ENCODE data around the gene CCDC124. TPM values are rescaled to one million over a fixed set of nuclear protein-coding genes. Genes with fewer than 3 reads are reported as not detected.

Gene CCDC124
- total and polyA plus RNA-seq, 10 of the 15 experiments (the other 5 are each of a cell fraction or from before 2014, with no cell fraction given) = 3.7 to 184 (median 51.8) TPM

DNA sequence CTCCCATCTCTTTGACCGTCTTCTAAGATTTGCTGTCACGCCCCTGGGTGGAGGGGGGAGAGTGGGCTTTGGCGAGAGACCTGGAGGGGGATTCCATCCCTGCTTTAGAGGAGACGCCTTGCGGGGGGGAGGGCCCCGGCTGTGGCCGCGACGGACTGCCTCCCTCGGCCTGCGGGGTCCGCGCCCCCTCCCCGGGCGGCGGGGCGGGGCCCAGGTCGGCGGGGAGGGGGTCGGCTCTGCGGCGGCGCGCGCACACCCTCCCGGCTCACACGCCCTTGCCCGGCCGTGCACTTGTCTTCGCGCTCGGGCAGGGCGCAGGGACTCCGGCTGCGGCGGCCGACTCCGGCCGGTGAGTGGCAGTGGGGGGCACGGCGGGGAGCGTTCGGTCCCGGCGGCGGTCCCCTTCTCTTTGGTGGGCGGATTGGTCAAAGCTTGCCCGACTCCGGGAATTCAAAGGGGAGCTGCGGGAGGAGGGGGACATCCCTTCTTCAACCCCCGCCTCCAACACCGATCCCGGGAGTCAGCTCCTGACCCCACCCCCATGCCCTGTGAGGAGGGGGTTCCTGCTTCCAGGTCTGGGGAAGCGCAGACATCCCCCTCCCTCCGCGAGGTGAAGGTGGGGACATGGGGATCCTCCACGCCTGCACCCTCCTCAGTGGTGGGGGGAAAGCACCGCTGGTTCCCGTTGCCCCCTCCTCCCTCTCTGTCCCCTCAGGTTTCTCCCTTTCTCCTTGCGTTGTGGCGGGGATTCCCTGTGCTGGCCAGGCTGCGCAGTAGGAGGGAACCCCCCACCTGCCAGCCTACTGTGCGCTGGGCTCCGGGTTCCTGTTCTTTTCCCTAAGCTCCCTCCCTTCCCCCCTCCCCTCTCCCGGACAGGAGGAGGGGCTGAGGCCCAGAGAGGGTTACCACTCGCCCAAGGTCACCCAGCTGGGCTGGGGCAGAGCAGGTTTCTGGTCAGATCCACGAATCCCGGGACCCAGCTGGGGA is 19.5 kb downstream of the CCDC124 start (continued):
- TF ChIP-seq SUZ12 (IDR thresholded peaks at IDR 0.05; ENCODE audit: unreplicated experiment) (peak; percentile 88), BHLHE40 (IDR thresholded peaks at IDR 0.05; ENCODE audit: borderline replicate concordance in 1 of 2, low read depth in 2 of 2, low read length in 1 of 2) (peak in 1 of 2 experiments; percentile 2; a peak in 1 of 4 replicates), RELA (IDR thresholded peaks at IDR 0.05; ENCODE audit: borderline replicate concordance, partially characterized antibody) (peak; percentile 41), LARP7 (IDR thresholded peaks at IDR 0.05) (no peak), ZBTB11 (CRISPR knock-in tag; IDR thresholded peaks at IDR 0.05) (no peak), PBX3 (IDR thresholded peaks at IDR 0.05; ENCODE audit: insufficient replicate concordance, low read depth, low read length) (no peak), EZH2 (IDR thresholded peaks at IDR 0.05; ENCODE audit: borderline replicate concordance, control insufficient read depth, low read depth, low read length) (0 out of 2 replicates have a peak, but pooled peaks have one; percentile 43), KLF5 (IDR thresholded peaks at IDR 0.05; ENCODE audit: partially characterized antibody) (no peak), GATAD2B (conservative IDR thresholded peaks at IDR 0.05; ENCODE audit: low read depth) (0 out of 2 replicates have a peak, but pooled peaks have one; percentile 2), CHD1 (IDR thresholded peaks at IDR 0.05; ENCODE audit: low read depth, low read length) (no peak), RUNX3 (IDR thresholded peaks at IDR 0.05; ENCODE audit: low read length) (peak; percentile 20; the same call in 1 of the 2 replicates), DPF2 (IDR thresholded peaks at IDR 0.05) (peak; percentile 68), HDAC6 (IDR thresholded peaks at IDR 0.05; ENCODE audit: unreplicated experiment) (no peak), HCFC1 (IDR thresholded peaks at IDR 0.05; ENCODE audit: low read length) (no peak), NFIC (IDR thresholded peaks at IDR 0.05; ENCODE audit: low read depth, low read length) (no peak), CBX3 (IDR thresholded peaks at IDR 0.05; ENCODE audit: borderline replicate concordance, low read depth) (no peak)
